Uterus (tissue), 4 donors: ENCODE measurements around the gene PDX1. TPM values are rescaled to one million over a fixed set of nuclear protein-coding genes. Genes with fewer than 3 reads are reported as not detected.

ENCODE experiments used
- DNase-seq, 2 donors: peaks; one replicate each; pipeline ENCODE4 v3.0.0-alpha.2; 2019 to 2020
- H3K27ac ChIP-seq, 2 donors: fragments of 200-600 bp; sonication (generic); 1 replicate in 1 of 2; 2 replicates in 1 of 2; pipeline ENCODE4 v1.5.1; 2016 to 2018
- H3K27me3 ChIP-seq, 2 donors: fragments of 200-600 bp; sonication (generic); one replicate each; pipeline ENCODE4 v1.5.1; 2018 to 2019; ENCODE audit warnings: control low read depth in 1 of 2
- H3K36me3 ChIP-seq, 2 donors: fragments of 200-600 bp; sonication (generic); one replicate each; pipeline ENCODE4 v1.5.1; 2019; ENCODE audit warnings: control low read depth in 1 of 2
- H3K4me1 ChIP-seq, 2 donors: fragments of 200-600 bp; sonication (generic); one replicate each; pipeline ENCODE4 v1.5.1; 2018 to 2019; ENCODE audit warnings: control low read depth in 1 of 2
- H3K4me3 ChIP-seq, 2 donors: fragments of 200-600 bp; sonication (generic); 1 replicate in 1 of 2; 2 replicates in 1 of 2; pipeline ENCODE4 v1.5.1; 2018 to 2019; ENCODE audit warnings: mild to moderate bottlenecking in 1 of 2
- H3K9me3 ChIP-seq, 2 donors: fragments of 200-600 bp; sonication (generic); one replicate each; pipeline ENCODE4 v1.5.1; 2019; ENCODE audit warnings: control low read depth in 1 of 2
- POLR2A ChIP-seq, 2 donors: fragments of 450-650 bp; IDR thresholded peaks; one replicate each; pipeline ENCODE4 v1.6.1; 2016; ENCODE audit warnings: antibody characterized with exemption in 2 of 2, mild to moderate bottlenecking in 1 of 2, moderate library complexity in 1 of 2
- intact Hi-C: fragments of 100-400 bp; cut with DNase I; formaldehyde crosslinking; loops from one replicate; pipeline ENCODE4 v1.15.1; 2023; ENCODE audit warnings: low total_unique reads
- total RNA-seq, 4 donors: library from RNA; depleted of rRNA in 3 of 4; stranded (reverse); fragments of >200 nt in 3 of 4; gene quantifications; one replicate each; pipeline versions ENCODE4 v1.1.0 to v1.2.4, GENCODE V29; 2014 to 2023
- TF ChIP-seq, protein P1 (sequence below), 4 experiments: fragments of 200-600 bp in 2 of 4; fragments of 450-650 bp in 2 of 4; sonication (generic) in 2 of 4; IDR thresholded peaks; one replicate each; pipeline ENCODE4 v1.5.1; 2016 to 2019; ENCODE audit warnings: antibody characterized with exemption in 4 of 4, mild to moderate bottlenecking in 2 of 4, moderate library complexity in 1 of 4
- donor health status: DM: yes; HTN: yes; CAD: no.

Gene PDX1
- total RNA-seq, 4 donors from 2014 or later = not detected

DNA sequence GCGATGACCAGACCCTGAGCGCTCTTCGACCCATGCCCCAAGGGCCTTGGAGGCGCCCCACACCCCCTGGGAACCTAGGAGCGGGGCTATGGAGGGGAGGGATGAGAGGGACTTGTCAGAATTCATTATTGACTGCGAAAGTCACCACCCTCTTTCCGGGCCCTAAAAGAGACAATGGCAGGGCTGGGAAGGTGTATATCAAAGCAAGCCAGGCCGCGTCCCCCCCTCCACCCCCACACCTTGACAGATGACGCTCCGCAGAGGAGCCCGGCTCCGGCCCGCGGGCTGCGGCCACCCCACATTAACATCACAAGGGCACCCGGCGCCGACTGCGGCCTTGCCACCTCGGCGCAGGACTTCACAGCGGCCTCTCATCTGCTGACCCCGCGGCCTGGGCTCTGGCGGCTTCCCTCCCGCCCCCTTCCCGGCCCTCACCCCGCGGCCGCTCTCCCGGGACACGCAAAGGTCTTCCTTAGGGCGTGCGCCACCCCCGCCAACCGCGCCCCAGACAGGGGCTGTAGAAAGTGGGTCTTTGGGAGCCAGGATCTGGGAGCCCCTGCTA, 46.9 kb downstream of the PDX1 start:
- peaks cover 0 to 8% of the 10 kb centered on the region in 2 donors for H3K4me1 ChIP-seq
- no peak overlapping the region for H3K27ac ChIP-seq
- peaks cover 6 to 66% of the 10 kb centered on the region in 2 donors for H3K27me3 ChIP-seq
- intact Hi-C loops = no loop called here
- TF ChIP-seq, protein P1, sequence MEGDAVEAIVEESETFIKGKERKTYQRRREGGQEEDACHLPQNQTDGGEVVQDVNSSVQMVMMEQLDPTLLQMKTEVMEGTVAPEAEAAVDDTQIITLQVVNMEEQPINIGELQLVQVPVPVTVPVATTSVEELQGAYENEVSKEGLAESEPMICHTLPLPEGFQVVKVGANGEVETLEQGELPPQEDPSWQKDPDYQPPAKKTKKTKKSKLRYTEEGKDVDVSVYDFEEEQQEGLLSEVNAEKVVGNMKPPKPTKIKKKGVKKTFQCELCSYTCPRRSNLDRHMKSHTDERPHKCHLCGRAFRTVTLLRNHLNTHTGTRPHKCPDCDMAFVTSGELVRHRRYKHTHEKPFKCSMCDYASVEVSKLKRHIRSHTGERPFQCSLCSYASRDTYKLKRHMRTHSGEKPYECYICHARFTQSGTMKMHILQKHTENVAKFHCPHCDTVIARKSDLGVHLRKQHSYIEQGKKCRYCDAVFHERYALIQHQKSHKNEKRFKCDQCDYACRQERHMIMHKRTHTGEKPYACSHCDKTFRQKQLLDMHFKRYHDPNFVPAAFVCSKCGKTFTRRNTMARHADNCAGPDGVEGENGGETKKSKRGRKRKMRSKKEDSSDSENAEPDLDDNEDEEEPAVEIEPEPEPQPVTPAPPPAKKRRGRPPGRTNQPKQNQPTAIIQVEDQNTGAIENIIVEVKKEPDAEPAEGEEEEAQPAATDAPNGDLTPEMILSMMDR (IDR thresholded peaks at IDR 0.05) = no peak
- TF ChIP-seq POLR2A (IDR thresholded peaks at IDR 0.05) = no peak
- no peaks in the 10 kb centered on the region for H3K36me3 ChIP-seq
- H3K4me3 ChIP-seq = no peak overlapping the region
- no peaks in the 10 kb centered on the region for H3K9me3 ChIP-seq
- no peak for DNase-seq

DNA sequence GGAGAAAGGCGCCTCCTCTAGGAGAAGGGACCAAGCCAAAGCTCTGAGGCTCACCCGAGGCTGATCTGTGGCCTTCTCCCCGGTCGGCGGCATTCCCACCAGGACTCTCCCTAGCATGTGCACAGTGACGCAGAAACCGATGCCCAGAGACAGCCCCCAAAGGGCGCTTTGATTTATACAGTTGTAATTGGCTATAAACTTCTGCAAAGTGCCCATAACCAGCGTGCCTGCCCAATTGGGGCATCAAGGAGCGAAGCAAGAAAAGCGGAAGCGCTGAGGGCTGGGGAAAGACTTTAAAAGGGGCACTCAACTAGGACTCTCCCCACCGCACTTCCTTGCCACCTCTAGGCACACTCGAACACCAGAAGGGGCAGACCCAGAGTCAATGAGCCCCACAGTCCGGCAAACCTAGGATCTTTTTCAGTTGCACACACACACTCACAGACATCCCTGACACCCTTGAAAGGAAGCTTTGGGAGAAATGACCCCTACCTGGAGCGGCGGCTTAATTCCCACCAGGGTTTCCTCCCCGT, 47.5 kb downstream of the PDX1 start:
- Histone ChIP-seq H3K36me3 (no peaks in the 10 kb centered on the region), H3K27me3 (peaks cover 6 to 66% of the 10 kb centered on the region in 2 donors), H3K4me3 (peak overlapping the region in 1 of 2 donors; percentile 16), H3K9me3 (no peaks in the 10 kb centered on the region), H3K4me1 (peaks cover 0 to 8% of the 10 kb centered on the region in 2 donors), H3K27ac (no peak overlapping the region)
- intact Hi-C loops = no loop called here
- no peak for DNase-seq
- TF ChIP-seq, protein P1 (IDR thresholded peaks at IDR 0.05) = no peak
- no peak for TF ChIP-seq POLR2A (IDR thresholded peaks at IDR 0.05)

DNA sequence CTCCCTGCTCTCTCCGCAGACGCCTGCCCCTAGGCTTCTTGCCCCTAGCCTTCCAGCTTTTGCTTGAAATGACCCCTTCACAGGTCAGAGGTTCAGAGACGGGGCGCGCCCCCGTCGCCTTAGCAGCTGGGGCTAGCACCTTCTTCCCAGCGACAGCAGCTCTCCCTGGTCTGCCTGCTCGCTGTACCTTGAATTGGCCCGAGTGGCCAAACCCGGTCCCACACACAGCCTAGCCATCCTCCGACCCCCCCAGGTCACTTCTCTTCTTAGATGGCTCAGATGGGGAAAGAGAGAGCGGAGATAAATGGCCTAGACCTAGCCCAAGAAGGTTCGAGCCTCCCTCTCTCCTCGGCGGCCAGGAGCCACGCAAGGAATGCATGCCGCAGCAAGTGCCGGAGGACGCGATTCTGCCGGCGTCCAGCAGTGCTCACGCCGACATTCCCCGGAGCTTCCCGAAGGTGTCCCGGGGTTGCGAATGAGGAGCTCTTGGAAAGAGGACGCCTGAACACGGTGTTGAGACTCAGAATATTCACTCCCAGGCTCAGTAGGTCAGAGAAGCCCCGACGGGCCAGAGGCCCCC, 48.0 kb downstream of the PDX1 start:
- TF ChIP-seq, protein P1 (IDR thresholded peaks at IDR 0.05) = no peak
- no peak for TF ChIP-seq POLR2A (IDR thresholded peaks at IDR 0.05)
- Histone ChIP-seq H3K4me3 (peak overlapping the region in 1 of 2 donors; percentile 16), H3K27me3 (peaks cover 6 to 70% of the 10 kb centered on the region in 2 donors), H3K36me3 (no peaks in the 10 kb centered on the region), H3K27ac (no peak overlapping the region), H3K9me3 (no peaks in the 10 kb centered on the region), H3K4me1 (peaks cover 0 to 8% of the 10 kb centered on the region in 2 donors)
- intact Hi-C loops = no loop called here
- no peak for DNase-seq

DNA sequence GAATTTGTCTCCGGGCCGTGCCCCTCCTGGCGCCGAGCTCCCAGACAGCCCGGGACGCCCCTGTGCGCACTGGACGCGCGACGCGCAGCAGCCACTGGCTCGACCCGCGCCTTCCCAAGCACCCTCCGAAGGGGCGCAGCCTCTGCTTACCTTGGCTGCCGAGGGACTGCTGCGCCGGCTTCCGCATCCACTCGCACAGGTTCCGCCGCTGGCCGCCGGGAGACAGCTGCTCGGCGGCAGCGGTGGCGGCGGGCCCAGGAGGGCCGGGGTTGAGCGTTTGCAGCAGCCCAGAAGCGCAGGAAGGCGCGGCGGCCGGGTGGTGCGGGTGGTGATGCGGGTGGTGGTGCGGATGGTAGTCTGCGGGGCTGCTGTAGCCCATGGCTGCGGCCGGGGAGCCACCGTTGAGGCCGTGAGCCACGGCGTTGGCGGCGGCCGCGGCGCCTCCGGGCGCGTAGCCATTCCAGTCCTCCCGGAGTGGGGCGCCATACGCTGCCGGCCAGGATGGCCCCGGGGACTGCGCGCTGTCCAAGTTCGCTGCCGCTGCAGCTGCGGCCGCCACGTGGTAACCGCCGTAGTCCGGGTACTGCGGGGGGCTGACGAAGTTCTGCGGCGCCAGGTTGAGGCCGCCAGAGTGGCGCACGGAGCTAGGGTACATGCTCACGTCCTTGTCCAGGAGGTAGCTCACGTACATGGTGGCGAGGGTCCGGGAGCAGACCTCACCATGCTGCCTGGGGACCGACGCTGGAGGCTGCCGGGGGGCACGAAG, 48.7 kb downstream of the PDX1 start:
- TF ChIP-seq POLR2A (IDR thresholded peaks at IDR 0.05) = no peak
- TF ChIP-seq, protein P1 (IDR thresholded peaks at IDR 0.05) = no peak
- intact Hi-C loops = no loop called here
- Histone ChIP-seq H3K4me3 (peak overlapping the region in 1 of 2 donors; percentile 16), H3K27me3 (peaks cover 6 to 74% of the 10 kb centered on the region in 2 donors), H3K4me1 (peaks cover 0 to 8% of the 10 kb centered on the region in 2 donors), H3K27ac (no peak overlapping the region), H3K9me3 (no peaks in the 10 kb centered on the region), H3K36me3 (no peaks in the 10 kb centered on the region)
- no peak for DNase-seq
